GM19324 (cell line): Measurements from ENCODE around the gene LRP8.

ENCODE experiments used
- ATAC-seq: cut with Tn5 transposase; IDR thresholded peaks from one replicate; pipeline ENCODE4 v1.9.1; 2021; ENCODE audit warnings: mild to moderate bottlenecking, moderate library complexity; ENCODE audit not compliant: unreplicated experiment, low FRiP score

Gene LRP8

GRCh38 chr1:53270107-53270506 is 57.8 kb downstream of the LRP8 start:
- ATAC-seq, result no peak

- no peak for ATAC-seq
Observed at GRCh38 chr1:53267761-53268160, 60.1 kb downstream of the LRP8 start.

DNA sequence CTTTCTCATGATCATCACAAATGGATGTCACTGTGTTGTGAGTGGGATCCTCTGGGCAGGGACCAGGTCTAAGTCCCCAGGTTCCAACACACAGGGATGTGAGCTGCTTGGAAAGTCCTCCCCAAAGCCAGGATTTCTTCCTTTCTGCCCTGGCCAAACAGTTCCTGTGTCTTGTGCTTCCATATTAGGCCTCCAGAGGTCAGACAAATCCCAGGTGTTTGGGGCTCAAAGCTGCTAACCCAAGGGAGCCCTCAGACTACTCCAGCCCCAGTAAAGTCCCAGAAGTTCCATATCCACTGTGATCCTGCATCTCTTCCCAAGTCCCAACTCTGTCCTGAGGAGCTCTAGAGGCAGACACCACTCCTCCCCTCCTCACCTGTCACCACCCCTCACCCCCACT is 61.8 kb downstream of the LRP8 start:
- ATAC-seq, result no peak

DNA sequence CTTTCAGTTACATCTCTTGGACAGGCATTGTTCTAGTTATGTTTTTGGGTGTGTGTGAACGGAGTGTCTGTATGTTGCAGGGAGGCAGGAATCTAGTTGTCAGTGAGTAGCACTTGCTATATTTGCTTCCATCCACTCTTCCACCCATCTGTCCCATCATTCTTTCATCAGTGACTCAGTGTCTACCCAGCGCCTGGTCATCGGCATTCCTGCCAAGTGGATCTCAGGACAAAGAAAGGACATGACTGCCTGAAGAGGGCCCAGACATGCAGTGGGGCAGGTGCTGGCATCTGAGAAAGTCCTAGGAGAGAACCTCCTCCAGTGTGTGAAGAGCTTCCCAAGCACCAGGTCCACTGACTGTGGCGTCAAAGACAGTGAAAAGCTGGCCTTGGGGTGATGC is 62.3 kb downstream of the LRP8 start:
- ATAC-seq, result no peak

- ATAC-seq, result no peak
Observed at GRCh38 chr1:53264048-53264447, 63.8 kb downstream of the LRP8 start.

DNA sequence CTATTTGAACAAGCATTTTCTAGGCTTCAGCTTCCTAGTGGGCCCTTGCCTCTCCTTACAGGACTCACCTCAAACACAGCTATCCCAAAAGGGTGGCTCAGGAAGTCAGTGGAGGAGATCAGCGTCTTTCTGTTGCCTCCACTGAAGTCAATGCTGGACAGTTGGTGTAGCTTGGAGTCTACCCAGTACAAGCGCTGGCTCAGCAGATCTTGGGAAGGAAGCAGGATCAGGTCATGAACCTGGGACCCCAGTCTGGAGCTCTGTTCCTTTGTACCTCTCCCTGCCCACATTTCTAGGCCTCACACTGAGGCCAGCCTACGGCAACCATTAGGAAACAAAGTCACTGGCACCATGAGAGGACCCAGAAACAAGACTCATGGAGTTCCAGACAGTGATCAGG is 65.9 kb downstream of the LRP8 start:
- ATAC-seq, result no peak

DNA sequence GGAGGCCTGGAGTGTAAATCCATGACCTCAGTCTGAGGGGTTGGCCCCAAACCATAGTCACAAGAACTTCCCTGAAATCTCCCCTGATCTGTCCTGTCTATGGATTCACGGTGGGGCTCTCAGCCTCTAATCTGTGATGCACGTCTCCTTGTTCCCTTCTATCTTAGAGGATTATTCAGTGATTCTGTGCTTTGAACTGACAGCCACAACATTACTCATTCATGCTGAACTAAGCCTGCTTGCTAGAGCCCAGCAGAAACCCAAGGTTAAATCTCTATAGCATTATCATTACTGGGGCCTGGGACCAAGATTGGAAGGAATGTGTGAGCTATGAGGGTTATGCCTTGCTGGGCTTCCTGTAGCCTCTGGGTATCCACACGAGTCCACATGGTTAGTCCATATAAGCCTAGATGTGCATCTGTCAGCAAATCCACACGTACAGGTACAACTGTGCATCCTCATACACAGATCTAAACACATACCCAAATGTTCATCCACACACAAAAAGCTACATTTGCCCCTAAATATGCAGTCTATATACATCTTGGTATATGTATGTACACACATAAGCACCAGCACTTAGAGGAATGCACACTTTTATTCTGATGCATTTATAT is 67.1 kb downstream of the LRP8 start:
- ATAC-seq, result no peak

- peak; percentile 80 for ATAC-seq
Observed at GRCh38 chr1:53259932-53260331, 67.9 kb downstream of the LRP8 start.

DNA sequence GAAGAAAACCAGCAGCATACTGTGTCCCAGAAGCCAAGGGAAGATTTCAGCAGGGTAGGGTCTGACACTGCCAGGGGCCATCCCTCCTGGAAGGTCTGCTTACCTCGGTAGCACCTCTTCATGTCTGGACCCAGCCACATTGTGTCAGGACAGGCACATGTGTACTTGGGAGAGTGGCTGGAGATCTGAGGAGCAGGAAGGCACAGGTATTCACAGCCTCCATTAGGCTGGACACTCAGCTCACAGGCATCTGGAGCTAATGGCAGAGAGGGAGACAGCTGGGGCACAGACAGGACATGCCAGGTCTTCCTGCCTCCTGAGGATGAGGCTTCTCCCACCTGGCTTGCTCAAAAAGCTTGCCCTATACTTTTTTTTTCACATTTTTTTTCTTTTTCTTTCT is 69.7 kb downstream of the LRP8 start:
- ATAC-seq, result no peak

DNA sequence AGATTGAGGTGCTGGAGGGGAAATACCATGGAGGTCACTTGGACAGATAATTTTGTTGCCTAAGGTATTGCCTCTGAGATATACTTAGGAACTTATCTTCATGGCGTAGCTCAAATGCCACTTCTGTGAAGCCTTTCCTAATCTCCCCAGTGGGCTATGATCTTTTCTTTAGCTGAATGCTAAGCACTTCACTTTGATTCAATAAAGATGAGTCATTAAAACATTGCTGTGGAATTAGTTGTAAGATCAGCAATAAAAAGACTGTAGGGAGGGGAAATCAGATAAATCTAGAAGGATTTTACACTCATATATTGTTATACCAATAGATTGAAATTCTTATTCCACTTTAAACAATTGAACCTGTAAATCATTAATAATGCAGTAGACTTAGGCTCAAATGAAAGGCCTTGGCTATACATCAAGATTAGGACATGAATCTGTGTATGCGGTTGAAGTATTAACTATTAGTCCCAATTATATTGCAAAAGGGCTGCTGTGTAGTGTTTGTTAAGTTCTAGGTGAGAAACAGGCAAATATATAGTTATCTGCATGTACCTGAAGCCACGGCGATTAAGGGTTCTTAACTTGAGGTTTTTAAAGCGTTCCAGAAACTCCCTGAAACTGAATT is 70.3 kb downstream of the LRP8 start:
- no peak for ATAC-seq

DNA sequence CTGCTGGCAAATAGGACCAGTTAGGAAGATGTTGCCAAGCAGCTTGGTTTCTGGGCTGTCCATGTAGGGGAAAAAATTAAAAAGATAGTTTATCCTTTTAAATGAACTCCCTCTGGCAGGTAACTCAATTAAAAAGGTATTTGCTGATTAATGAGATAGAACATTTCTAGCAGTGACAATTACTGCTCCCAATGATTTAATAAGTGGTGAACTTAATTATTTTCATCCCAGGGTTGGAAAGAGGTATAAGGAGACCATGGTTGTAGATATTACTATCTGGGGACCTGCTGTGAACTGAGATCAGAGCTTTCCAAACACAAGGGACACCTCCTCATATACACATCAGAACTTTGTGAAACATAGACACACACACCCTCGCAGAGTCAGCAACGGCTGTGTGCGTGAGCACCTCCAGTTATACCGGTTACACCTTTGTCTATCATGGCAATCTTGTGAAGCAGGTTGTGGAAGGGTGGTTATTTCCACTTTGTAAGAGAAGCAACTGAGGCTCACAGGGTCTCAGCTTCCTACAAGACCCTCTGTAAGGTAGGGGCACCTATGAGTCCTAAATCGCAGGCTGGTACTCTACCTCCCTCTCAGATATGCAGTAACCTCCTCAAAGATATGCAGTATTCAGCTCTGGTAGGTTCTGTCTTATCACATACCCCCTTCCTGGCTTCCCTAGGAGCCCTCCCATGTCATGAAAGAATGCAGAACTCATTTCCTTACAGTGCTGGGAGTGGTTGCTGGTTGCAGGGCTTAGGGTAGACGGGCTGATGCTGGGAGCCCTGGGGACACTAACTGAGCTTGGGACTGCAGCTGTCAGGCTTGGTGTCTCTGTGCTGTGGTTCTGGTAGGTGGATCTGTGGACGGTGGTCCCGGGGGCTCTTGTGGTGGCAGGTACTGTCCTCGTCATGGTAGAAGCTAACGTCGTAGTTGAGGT is 71.1 kb downstream of the LRP8 start:
- ATAC-seq, result no peak

- ATAC-seq, result no peak
Observed at GRCh38 chr1:53255031-53255430, 72.8 kb downstream of the LRP8 start.

GRCh38 chr1:53254011-53254640 is 73.7 kb downstream of the LRP8 start:
- ATAC-seq, result no peak

DNA sequence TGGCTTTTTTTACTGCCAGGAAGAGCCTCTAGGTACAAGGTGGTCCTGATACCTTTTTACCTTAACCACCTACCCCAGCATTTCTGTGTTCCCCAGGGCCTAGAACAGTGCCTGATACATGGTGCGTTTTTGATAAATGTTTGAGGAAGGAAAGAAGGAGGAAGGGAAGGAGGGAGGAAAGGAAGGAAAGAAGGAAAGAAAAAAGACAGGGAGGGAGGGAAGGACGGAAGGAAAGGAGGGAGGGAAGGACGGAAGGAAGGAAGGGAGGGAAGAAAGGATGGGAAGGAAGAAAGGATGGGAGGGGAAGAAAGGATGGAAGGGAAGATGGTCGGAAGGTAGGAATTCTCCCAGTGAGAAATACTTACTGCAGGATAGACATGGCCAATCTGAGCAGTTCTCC is 77.5 kb downstream of the LRP8 start:
- ATAC-seq, result no peak

DNA sequence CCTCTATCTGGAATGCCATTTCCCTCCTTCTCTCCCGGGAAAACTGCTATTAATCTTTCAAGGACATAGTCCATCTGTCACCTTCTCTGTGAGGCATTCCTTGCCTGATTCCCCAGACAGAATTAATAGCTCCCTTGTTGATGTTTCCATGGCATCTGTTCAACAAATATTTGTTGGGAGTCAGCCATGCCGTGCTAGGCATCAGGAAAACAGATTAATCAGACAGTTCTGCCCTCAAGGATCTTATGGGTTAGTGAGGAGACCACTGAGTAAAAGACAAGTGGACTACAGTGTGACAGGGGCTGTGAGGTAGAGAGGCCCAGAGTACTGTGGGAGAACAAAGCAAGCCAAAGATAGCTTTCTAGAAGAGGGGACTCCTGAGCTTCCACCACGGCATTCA is 78.2 kb downstream of the LRP8 start:
- no peak for ATAC-seq

- no peak for ATAC-seq
Observed at GRCh38 chr1:53246261-53247134, 81.4 kb downstream of the LRP8 start.

- ATAC-seq, result no peak
Observed at GRCh38 chr1:53244141-53244540, 83.7 kb downstream of the LRP8 start.

- ATAC-seq, result no peak
Observed at GRCh38 chr1:53242381-53242780, 85.5 kb downstream of the LRP8 start.

DNA sequence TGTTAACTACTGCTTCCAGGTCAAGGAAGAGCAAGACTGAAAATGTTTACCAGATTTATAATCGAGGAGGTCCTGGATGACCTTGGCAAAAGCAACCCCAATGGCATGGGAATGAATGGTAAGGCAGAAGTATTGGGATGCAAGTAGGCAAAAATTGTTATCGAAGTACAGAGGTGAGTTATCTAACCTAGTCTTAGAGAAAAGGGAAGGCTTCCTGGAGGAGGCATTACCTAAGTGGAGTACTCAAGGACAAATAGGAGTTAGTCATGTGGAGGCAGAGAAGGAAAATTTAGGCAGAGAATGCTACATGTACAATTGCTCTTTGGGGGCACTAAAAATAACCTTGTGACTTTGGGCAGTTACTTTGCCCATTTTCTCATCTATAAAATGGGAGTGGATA is 86.0 kb downstream of the LRP8 start:
- no peak for ATAC-seq
